ENCODE data around the gene EGR1. TPM values are rescaled to one million over a fixed set of nuclear protein-coding genes. Genes with fewer than 3 reads are reported as not detected.
"Not testable (repeated sequence)": the region's sequence is repeated elsewhere in the genome, so short reads cannot be mapped to it uniquely, and the experiment has no call there.

Gene EGR1
- total and polyA plus RNA-seq, 2 donors (not counting 1 experiment from before 2014, with no cell fraction given): 13.7 to 212 TPM

GRCh38 chr5:138471052-138471361 lies 5.7 kb downstream of the EGR1 start:
- Histone ChIP-seq H3K4me1 (ENCODE audit: control insufficient read depth in 2 of 2, insufficient read depth in 2 of 2, low read length in 2 of 2) (peaks cover 12% of the 10 kb centered on the region in 2 donors), H3K27me3 (replicated peaks in 1 of 4; ENCODE audit: control extremely low read depth in 1 of 4, control insufficient read depth in 3 of 4, insufficient read depth in 4 of 4, low read length in 3 of 4) (no peaks in the 10 kb centered on the region), H3K27ac (ENCODE audit: low read length in 2 of 2) (no peak overlapping the region), H4K20me1 (ENCODE audit: control insufficient read depth, insufficient read depth, low read length, poor library complexity, severe bottlenecking) (peaks cover 20% of the 10 kb centered on the region), H3K36me3 (replicated peaks in 1 of 2; ENCODE audit: control extremely low read depth in 1 of 2, control insufficient read depth in 1 of 2, extremely low read depth in 1 of 2, insufficient read depth in 2 of 2, low read length in 1 of 2) (peaks cover 0 to 2% of the 10 kb centered on the region in 2 experiments), H3K9me3 (ENCODE audit: control extremely low read depth in 1 of 3, control insufficient read depth in 2 of 3, insufficient read depth in 1 of 3, low read length in 2 of 3) (no peaks in the 10 kb centered on the region), H3K9ac (ENCODE audit: low read length) (no peak overlapping the region), H2AFZ (ENCODE audit: insufficient read depth, low read depth, low read length, poor library complexity, severe bottlenecking) (no peak overlapping the region), H3K79me2 (ENCODE audit: control insufficient read depth, insufficient read depth, low read length) (no peaks in the 10 kb centered on the region), H3K4me2 (replicated peaks; ENCODE audit: low read depth, low read length, poor library complexity, severe bottlenecking) (no peak overlapping the region), H3K4me3 (ENCODE audit: control extremely low read depth in 1 of 5, extremely low read depth in 1 of 5, insufficient read depth in 1 of 5, low read depth in 2 of 5, low read length in 4 of 5) (no peak overlapping the region)
- WGBS (ENCODE audit: insufficient coverage): 84% methylated on average over 2 of the region's 2 CpGs
- peaks cover 24% of the 10 kb centered on the region for H3K4me1 Mint-ChIP-seq
- TF ChIP-seq EZH2 (IDR thresholded peaks at IDR 0.05; ENCODE audit: borderline replicate concordance, insufficient read depth, low read depth, low read length, poor library complexity, severe bottlenecking): no peak
- no peak for TF ChIP-seq CTCF (IDR thresholded peaks at IDR 0.05)
- POLR2A ChIA-PET: no interaction called here
- CTCF ChIA-PET: no interaction called here
- no peak overlapping the region for H3K27ac Mint-ChIP-seq
- no peak overlapping the region for H3K4me3 Mint-ChIP-seq
- no peak for DNase-seq
- ATAC-seq (ENCODE audit: low read depth): no peak
- H3K9me3 Mint-ChIP-seq (ENCODE audit: insufficient read depth): no peaks in the 10 kb centered on the region
- intact Hi-C loops (cut with micrococcal nuclease): no loop called here
- H3K27me3 Mint-ChIP-seq: peaks cover 5% of the 10 kb centered on the region

- TF ChIP-seq CTCF (IDR thresholded peaks at IDR 0.05): no peak
- no peak overlapping the region for H3K4me3 Mint-ChIP-seq
- H3K36me3 ChIP-seq (replicated peaks in 1 of 2; ENCODE audit: control extremely low read depth in 1 of 2, control insufficient read depth in 1 of 2, extremely low read depth in 1 of 2, insufficient read depth in 2 of 2, low read length in 1 of 2): peaks cover 0 to 2% of the 10 kb centered on the region in 2 experiments
- no peak overlapping the region for H3K9ac ChIP-seq (ENCODE audit: low read length)
- H3K27ac ChIP-seq (ENCODE audit: low read length in 2 of 2): no peak overlapping the region
- peaks cover 10% of the 10 kb centered on the region for H3K27me3 Mint-ChIP-seq
- no peaks in the 10 kb centered on the region for H3K4me1 ChIP-seq (ENCODE audit: control insufficient read depth in 2 of 2, insufficient read depth in 2 of 2, low read length in 2 of 2)
- H3K9me3 Mint-ChIP-seq (ENCODE audit: insufficient read depth): no peaks in the 10 kb centered on the region
- intact Hi-C loops (cut with micrococcal nuclease): no loop called here
- ChIA-PET POLR2A (interaction anchor here (0.7 kb wide), 1 partner anchor 27 kb away, joined by 3 read pairs; no protein-coding TSS in a partner anchor), CTCF (interaction anchor here (1.7 kb wide), 1 partner anchor 21 kb away, joined by 3 read pairs; no protein-coding TSS in a partner anchor)
- H2AFZ ChIP-seq (ENCODE audit: insufficient read depth, low read depth, low read length, poor library complexity, severe bottlenecking): no peak overlapping the region
- 77% methylated on average over 4 of the region's 6 CpGs for WGBS (ENCODE audit: insufficient coverage)
- H3K79me2 ChIP-seq (ENCODE audit: control insufficient read depth, insufficient read depth, low read length): no peaks in the 10 kb centered on the region
- peaks cover 12% of the 10 kb centered on the region for H3K4me1 Mint-ChIP-seq
- H3K9me3 ChIP-seq (ENCODE audit: control extremely low read depth in 1 of 3, control insufficient read depth in 2 of 3, insufficient read depth in 1 of 3, low read length in 2 of 3): no peaks in the 10 kb centered on the region
- H3K27me3 ChIP-seq (replicated peaks in 1 of 4; ENCODE audit: control extremely low read depth in 1 of 4, control insufficient read depth in 3 of 4, insufficient read depth in 4 of 4, low read length in 3 of 4): no peaks in the 10 kb centered on the region
- H3K4me2 ChIP-seq (replicated peaks; ENCODE audit: low read depth, low read length, poor library complexity, severe bottlenecking): no peak overlapping the region
- H4K20me1 ChIP-seq (ENCODE audit: control insufficient read depth, insufficient read depth, low read length, poor library complexity, severe bottlenecking): peaks cover 6% of the 10 kb centered on the region
- no peak for ATAC-seq (ENCODE audit: low read depth)
- DNase-seq: no peak
- no peak overlapping the region for H3K27ac Mint-ChIP-seq
- no peak overlapping the region for H3K4me3 ChIP-seq (ENCODE audit: control extremely low read depth in 1 of 5, extremely low read depth in 1 of 5, insufficient read depth in 1 of 5, low read depth in 2 of 5, low read length in 4 of 5)
Measured at GRCh38 chr5:138472353-138472752, 7.1 kb downstream of the EGR1 start.

GRCh38 chr5:138473151-138473550 lies 7.9 kb downstream of the EGR1 start:
- H3K4me2 ChIP-seq (replicated peaks; ENCODE audit: low read depth, low read length, poor library complexity, severe bottlenecking); ATAC-seq (ENCODE audit: low read depth); H3K4me3 Mint-ChIP-seq; intact Hi-C loops (cut with micrococcal nuclease); H3K4me1 ChIP-seq (ENCODE audit: control insufficient read depth in 2 of 2, insufficient read depth in 2 of 2, low read length in 2 of 2); H3K27ac ChIP-seq (ENCODE audit: low read length in 2 of 2); H3K9me3 ChIP-seq (ENCODE audit: control extremely low read depth in 1 of 3, control insufficient read depth in 2 of 3, insufficient read depth in 1 of 3, low read length in 2 of 3); H3K4me3 ChIP-seq (ENCODE audit: control extremely low read depth in 1 of 5, extremely low read depth in 1 of 5, insufficient read depth in 1 of 5, low read depth in 2 of 5, low read length in 4 of 5); POLR2A ChIA-PET; H3K79me2 ChIP-seq (ENCODE audit: control insufficient read depth, insufficient read depth, low read length); H3K27me3 ChIP-seq (replicated peaks in 1 of 4; ENCODE audit: control extremely low read depth in 1 of 4, control insufficient read depth in 3 of 4, insufficient read depth in 4 of 4, low read length in 3 of 4); H4K20me1 ChIP-seq (ENCODE audit: control insufficient read depth, insufficient read depth, low read length, poor library complexity, severe bottlenecking); H3K9me3 Mint-ChIP-seq (ENCODE audit: insufficient read depth); H3K27ac Mint-ChIP-seq; H3K36me3 ChIP-seq (replicated peaks in 1 of 2; ENCODE audit: control extremely low read depth in 1 of 2, control insufficient read depth in 1 of 2, extremely low read depth in 1 of 2, insufficient read depth in 2 of 2, low read length in 1 of 2); H3K4me1 Mint-ChIP-seq; H2AFZ ChIP-seq (ENCODE audit: insufficient read depth, low read depth, low read length, poor library complexity, severe bottlenecking); H3K9ac ChIP-seq (ENCODE audit: low read length); DNase-seq: not testable (repeated sequence)
- CTCF ChIA-PET: interaction anchor here (1.7 kb wide), 1 partner anchor 22 kb away, joined by 3 read pairs; no protein-coding TSS in a partner anchor
- H3K27me3 Mint-ChIP-seq: peaks cover 12% of the 10 kb centered on the region
- 88% methylated on average over 4 of the region's 5 CpGs for WGBS (ENCODE audit: insufficient coverage)

Data from B cell (primary cell).